ENCODE data around the gene BAAT. TPM values are rescaled to one million over a fixed set of nuclear protein-coding genes. Genes with fewer than 3 reads are reported as not detected.

The BAAT gene
- total RNA-seq, 1 experiment from 2014 or later = 0.08 TPM

- DNase-seq (ENCODE audit: low read depth, low spot score) (no peak), ATAC-seq (no peak)
- Histone ChIP-seq H3K36me3 (ENCODE audit: control insufficient read depth, insufficient read depth, low read length) (peaks cover 15% of the 10 kb centered on the region), H3K27me3 (ENCODE audit: control insufficient read depth, insufficient read depth, low read length) (no peaks in the 10 kb centered on the region), H3K9me3 (ENCODE audit: control insufficient read depth, insufficient read depth, low read depth, low read length) (peaks cover 63% of the 10 kb centered on the region), H3K27ac (ENCODE audit: low read length) (no peak overlapping the region), H3K4me3 (ENCODE audit: low read depth in 2 of 2, low read length in 2 of 2) (no peak overlapping the region), H3K4me1 (ENCODE audit: control insufficient read depth, insufficient read depth, low read length) (peaks cover 3% of the 10 kb centered on the region; the same call in 1 of the 2 replicates)
- TF ChIP-seq REST (IDR thresholded peaks at IDR 0.05; ENCODE audit: insufficient read depth in 1 of 2, low read depth in 2 of 2, low read length in 1 of 2) (no peak), CTCF (IDR thresholded peaks at IDR 0.05) (no peak)
- CTCF ChIA-PET = no interaction called here
- intact Hi-C loops (cut with micrococcal nuclease; ENCODE audit: unreplicated experiment) = no loop called here
- in situ Hi-C loops (cut with HindIII; ENCODE audit: low pct_unique_long_range_greater_than_20kb, low sequenced_read_pairs) = no loop called here
- POLR2A ChIA-PET = no interaction called here
- no TSS peak for BruUV-seq (replicated peaks)
Measured at GRCh38 chr9:101403516-101404285, 18.9 kb upstream of the BAAT start.

- H3K9me3 ChIP-seq (ENCODE audit: control insufficient read depth, insufficient read depth, low read depth, low read length) = peaks cover 43% of the 10 kb centered on the region
- no TSS peak for BruUV-seq (replicated peaks)
- H3K4me3 ChIP-seq (ENCODE audit: low read depth in 2 of 2, low read length in 2 of 2) = no peak overlapping the region; a peak in 2 of 4 replicates
- TF ChIP-seq TCF7L2 (IDR thresholded peaks at IDR 0.05; ENCODE audit: low read depth, low read length) (no peak), SIN3A (IDR thresholded peaks at IDR 0.05; ENCODE audit: borderline replicate concordance, insufficient read depth, low read depth, low read length) (no peak), REST (IDR thresholded peaks at IDR 0.05; ENCODE audit: insufficient read depth in 1 of 2, low read depth in 2 of 2, low read length in 1 of 2) (no peak), CTCF (IDR thresholded peaks at IDR 0.05) (no peak), POLR2AphosphoS5 (IDR thresholded peaks at IDR 0.05; ENCODE audit: low read depth, low read length) (no peak)
- H3K36me3 ChIP-seq (ENCODE audit: control insufficient read depth, insufficient read depth, low read length) = peaks cover 13% of the 10 kb centered on the region
- H3K4me1 ChIP-seq (ENCODE audit: control insufficient read depth, insufficient read depth, low read length) = peaks cover 3% of the 10 kb centered on the region; the same call in 1 of the 2 replicates
- in situ Hi-C loops (cut with HindIII; ENCODE audit: low pct_unique_long_range_greater_than_20kb, low sequenced_read_pairs) (no loop called here), intact Hi-C loops (cut with micrococcal nuclease; ENCODE audit: unreplicated experiment) (no loop called here)
- ChIA-PET CTCF (no interaction called here), POLR2A (no interaction called here)
- no peaks in the 10 kb centered on the region for H3K27me3 ChIP-seq (ENCODE audit: control insufficient read depth, insufficient read depth, low read length)
- no peak overlapping the region for H3K27ac ChIP-seq (ENCODE audit: low read length)
- ATAC-seq (no peak), DNase-seq (ENCODE audit: low read depth, low spot score) (no peak)
Measured at GRCh38 chr9:101400120-101400519, 15.3 kb upstream of the BAAT start.
